HepG2 (cell line): ENCODE data around the gene TOB2. TPM values are rescaled to one million over a fixed set of nuclear protein-coding genes. Genes with fewer than 3 reads are reported as not detected.

Experiments used
- EEA1 ChIP-seq: sonication (generic); formaldehyde crosslinking; IDR thresholded peaks from 2 replicates; pipeline ENCODE4 v1.5.1; 2020; ENCODE audit warnings: mild to moderate bottlenecking, missing genetic modification reagents, borderline replicate concordance
- FOSL2 ChIP-seq: sonication (generic); formaldehyde crosslinking; IDR thresholded peaks from 2 replicates; pipeline ENCODE4 v1.4.0; 2020; ENCODE audit warnings: missing genetic modification reagents
- FOXA3 ChIP-seq: IDR thresholded peaks from 2 replicates; pipeline ENCODE4 v1.6.1; 2016; ENCODE audit warnings: missing genetic modification reagents, missing compliant biosample characterization
- HNRNPH1 ChIP-seq: fragments of 200-400 bp; formaldehyde crosslinking; optimal IDR thresholded peaks from 2 replicates; pipeline ENCODE3; 2017; ENCODE audit warnings: mild to moderate bottlenecking, low read depth, low read length
- NAIF1 ChIP-seq: sonication (generic); formaldehyde crosslinking; IDR thresholded peaks from 2 replicates; pipeline ENCODE4 v1.5.0; 2020; ENCODE audit warnings: mild to moderate bottlenecking, missing genetic modification reagents, borderline replicate concordance
- PHF20 ChIP-seq: sonication (generic); formaldehyde crosslinking; IDR thresholded peaks from 2 replicates; pipeline ENCODE4 v1.5.0; 2020; ENCODE audit warnings: mild to moderate bottlenecking, missing genetic modification reagents
- RBM22 ChIP-seq: fragments of 200-400 bp; formaldehyde crosslinking; optimal IDR thresholded peaks from 2 replicates; pipeline ENCODE3; 2017; ENCODE audit warnings: mild to moderate bottlenecking, low read length, moderate library complexity
- SRSF1 ChIP-seq: fragments of 200-400 bp; formaldehyde crosslinking; optimal IDR thresholded peaks from 2 replicates; pipeline ENCODE3; 2017; ENCODE audit warnings: mild to moderate bottlenecking, low read depth, low read length, moderate library complexity
- SRSF4 ChIP-seq: fragments of 200-400 bp; formaldehyde crosslinking; IDR thresholded peaks from one replicate; pipeline ENCODE4 v1.6.1; 2018; ENCODE audit warnings: mild to moderate bottlenecking, low read depth, low read length, moderate library complexity; ENCODE audit not compliant: poor library complexity, severe bottlenecking
- ZBTB46 ChIP-seq: sonication (generic); formaldehyde crosslinking; IDR thresholded peaks from 2 replicates; pipeline ENCODE4 v1.4.0; 2020; ENCODE audit warnings: mild to moderate bottlenecking, missing genetic modification reagents, borderline replicate concordance
- ZFYVE20 ChIP-seq: sonication (generic); formaldehyde crosslinking; IDR thresholded peaks from 2 replicates; pipeline ENCODE4 v1.8.0; 2023; ENCODE audit warnings: low read depth, mild to moderate bottlenecking, moderate library complexity, missing genetic modification reagents, borderline replicate concordance
- ZNF780A ChIP-seq: sonication (generic); formaldehyde crosslinking; IDR thresholded peaks from 2 replicates; pipeline ENCODE4 v1.8.0; 2022; ENCODE audit warnings: mild to moderate bottlenecking, missing genetic modification reagents, moderate library complexity
- polyA plus RNA-seq, 8 experiments: library from polyadenylated mRNA; depleted of rRNA in 3 of 8; stranded (reverse) in 7 of 8; unstranded in 1 of 8; fragments of >200 nt; fragmentation: Illumina TruSeq in 4 of 8; extraction: Trizol in 4 of 8; gene quantifications; 2 replicates each; pipeline versions ENCODE4 v1.2.1 to v1.2.3, GENCODE V29; 2011 to 2016; ENCODE audit warnings: low read depth in 4 of 8, missing spikeins in 1 of 8, mixed read lengths in 1 of 8; ENCODE audit not compliant: insufficient read depth in 1 of 8
- total RNA-seq, 5 experiments: library from RNA; depleted of rRNA; stranded (reverse); fragments of >200 nt; fragmentation: Illumina TruSeq; extraction: Trizol; gene quantifications; 2 replicates each; pipeline ENCODE4 v1.2.3, GENCODE V29; 2016; ENCODE audit warnings: low read depth in 1 of 5
- TF ChIP-seq, protein P1 (sequence below): sonication (generic); formaldehyde crosslinking; IDR thresholded peaks from 2 replicates; pipeline ENCODE4 v1.5.0; 2020; ENCODE audit warnings: missing genetic modification reagents, mild to moderate bottlenecking, borderline replicate concordance
- TF ChIP-seq, protein P2 (sequence below): sonication (generic); formaldehyde crosslinking; IDR thresholded peaks from 2 replicates; pipeline ENCODE4 v1.4.0; 2020; ENCODE audit warnings: mild to moderate bottlenecking, missing genetic modification reagents
- TF ChIP-seq, protein P3 (sequence below): sonication (generic); formaldehyde crosslinking; IDR thresholded peaks from 2 replicates; pipeline ENCODE4 v1.8.1; 2022; ENCODE audit warnings: mild to moderate bottlenecking, missing genetic modification reagents
- TF ChIP-seq, protein P4 (sequence below): sonication (generic); formaldehyde crosslinking; IDR thresholded peaks from 2 replicates; pipeline ENCODE4 v1.5.0; 2020; ENCODE audit warnings: mild to moderate bottlenecking, low read depth, missing genetic modification reagents, borderline replicate concordance

TOB2 gene
- total and polyA plus RNA-seq, 2 of the 13 experiments (the other 11 are each of a cell fraction or from before 2014, with no cell fraction given), result 12.2 to 13.7 TPM

DNA sequence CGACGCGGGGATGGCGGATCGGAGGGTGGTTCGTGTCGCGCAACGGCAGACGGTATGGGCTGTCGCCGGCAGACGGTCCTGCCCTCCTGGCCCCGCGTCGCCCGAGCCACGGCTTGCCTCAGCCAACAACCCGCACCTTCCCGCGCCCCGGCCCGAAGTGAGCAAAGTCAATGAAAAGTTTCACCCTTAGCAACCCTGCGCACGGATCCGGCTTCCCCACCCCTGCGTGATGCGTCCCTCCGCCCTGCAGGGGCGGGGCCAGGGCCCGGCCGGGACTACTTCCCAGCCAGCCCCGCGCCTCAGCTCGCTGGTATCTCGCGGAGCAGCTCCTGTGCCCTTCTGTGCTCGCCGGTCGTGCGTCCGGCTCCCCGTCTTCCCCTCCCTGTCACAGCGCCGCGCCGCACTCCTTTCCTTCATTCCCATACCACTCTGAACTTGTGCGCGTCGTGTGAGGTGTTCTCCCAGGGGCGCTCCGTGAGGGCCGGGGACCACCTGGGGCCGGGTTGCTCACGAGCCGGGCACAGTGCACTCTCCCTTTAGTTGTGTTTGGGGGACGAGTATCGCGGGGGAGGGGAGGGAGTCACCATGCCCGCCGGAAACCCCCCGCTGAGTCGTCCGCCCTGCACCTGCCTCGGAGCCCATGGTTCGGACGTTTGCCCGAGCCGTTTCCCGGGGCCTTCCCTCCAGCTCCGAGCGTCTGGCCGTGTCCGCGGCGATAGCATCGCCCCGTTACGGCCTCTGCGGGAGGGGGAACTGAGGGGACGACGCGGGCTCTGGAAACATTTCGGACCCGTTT is at the start of gene TOB2 (continued):
- TF ChIP-seq HNRNPH1 (peak; percentile 99), ZBTB46 (CRISPR knock-in tag) (peak; percentile 87; the same call in 1 of the 2 replicates), FOSL2 (CRISPR knock-in tag) (peak; percentile 80), EEA1 (CRISPR knock-in tag) (peak; percentile 94), SRSF1 (peak; percentile 85), FOXA3 (CRISPR knock-in tag) (peak; percentile 86), PHF20 (CRISPR knock-in tag) (no peak; the same call in 1 of the 2 replicates), ZNF780A (CRISPR knock-in tag) (peak; percentile 97), SRSF4 (no peak), RBM22 (peak; percentile 96), ZFYVE20 (CRISPR knock-in tag) (peak; percentile 50; the same call in 1 of the 2 replicates), NAIF1 (CRISPR knock-in tag) (peak; percentile 88; the same call in 1 of the 2 replicates)
- TF ChIP-seq, protein P1, sequence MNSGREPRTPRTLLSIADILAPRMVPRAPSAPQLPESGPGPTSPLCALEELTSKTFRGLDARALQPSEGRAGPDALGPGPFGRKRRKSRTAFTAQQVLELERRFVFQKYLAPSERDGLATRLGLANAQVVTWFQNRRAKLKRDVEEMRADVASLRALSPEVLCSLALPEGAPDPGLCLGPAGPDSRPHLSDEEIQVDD (CRISPR knock-in tag), result peak; percentile 86
- TF ChIP-seq, protein P2, sequence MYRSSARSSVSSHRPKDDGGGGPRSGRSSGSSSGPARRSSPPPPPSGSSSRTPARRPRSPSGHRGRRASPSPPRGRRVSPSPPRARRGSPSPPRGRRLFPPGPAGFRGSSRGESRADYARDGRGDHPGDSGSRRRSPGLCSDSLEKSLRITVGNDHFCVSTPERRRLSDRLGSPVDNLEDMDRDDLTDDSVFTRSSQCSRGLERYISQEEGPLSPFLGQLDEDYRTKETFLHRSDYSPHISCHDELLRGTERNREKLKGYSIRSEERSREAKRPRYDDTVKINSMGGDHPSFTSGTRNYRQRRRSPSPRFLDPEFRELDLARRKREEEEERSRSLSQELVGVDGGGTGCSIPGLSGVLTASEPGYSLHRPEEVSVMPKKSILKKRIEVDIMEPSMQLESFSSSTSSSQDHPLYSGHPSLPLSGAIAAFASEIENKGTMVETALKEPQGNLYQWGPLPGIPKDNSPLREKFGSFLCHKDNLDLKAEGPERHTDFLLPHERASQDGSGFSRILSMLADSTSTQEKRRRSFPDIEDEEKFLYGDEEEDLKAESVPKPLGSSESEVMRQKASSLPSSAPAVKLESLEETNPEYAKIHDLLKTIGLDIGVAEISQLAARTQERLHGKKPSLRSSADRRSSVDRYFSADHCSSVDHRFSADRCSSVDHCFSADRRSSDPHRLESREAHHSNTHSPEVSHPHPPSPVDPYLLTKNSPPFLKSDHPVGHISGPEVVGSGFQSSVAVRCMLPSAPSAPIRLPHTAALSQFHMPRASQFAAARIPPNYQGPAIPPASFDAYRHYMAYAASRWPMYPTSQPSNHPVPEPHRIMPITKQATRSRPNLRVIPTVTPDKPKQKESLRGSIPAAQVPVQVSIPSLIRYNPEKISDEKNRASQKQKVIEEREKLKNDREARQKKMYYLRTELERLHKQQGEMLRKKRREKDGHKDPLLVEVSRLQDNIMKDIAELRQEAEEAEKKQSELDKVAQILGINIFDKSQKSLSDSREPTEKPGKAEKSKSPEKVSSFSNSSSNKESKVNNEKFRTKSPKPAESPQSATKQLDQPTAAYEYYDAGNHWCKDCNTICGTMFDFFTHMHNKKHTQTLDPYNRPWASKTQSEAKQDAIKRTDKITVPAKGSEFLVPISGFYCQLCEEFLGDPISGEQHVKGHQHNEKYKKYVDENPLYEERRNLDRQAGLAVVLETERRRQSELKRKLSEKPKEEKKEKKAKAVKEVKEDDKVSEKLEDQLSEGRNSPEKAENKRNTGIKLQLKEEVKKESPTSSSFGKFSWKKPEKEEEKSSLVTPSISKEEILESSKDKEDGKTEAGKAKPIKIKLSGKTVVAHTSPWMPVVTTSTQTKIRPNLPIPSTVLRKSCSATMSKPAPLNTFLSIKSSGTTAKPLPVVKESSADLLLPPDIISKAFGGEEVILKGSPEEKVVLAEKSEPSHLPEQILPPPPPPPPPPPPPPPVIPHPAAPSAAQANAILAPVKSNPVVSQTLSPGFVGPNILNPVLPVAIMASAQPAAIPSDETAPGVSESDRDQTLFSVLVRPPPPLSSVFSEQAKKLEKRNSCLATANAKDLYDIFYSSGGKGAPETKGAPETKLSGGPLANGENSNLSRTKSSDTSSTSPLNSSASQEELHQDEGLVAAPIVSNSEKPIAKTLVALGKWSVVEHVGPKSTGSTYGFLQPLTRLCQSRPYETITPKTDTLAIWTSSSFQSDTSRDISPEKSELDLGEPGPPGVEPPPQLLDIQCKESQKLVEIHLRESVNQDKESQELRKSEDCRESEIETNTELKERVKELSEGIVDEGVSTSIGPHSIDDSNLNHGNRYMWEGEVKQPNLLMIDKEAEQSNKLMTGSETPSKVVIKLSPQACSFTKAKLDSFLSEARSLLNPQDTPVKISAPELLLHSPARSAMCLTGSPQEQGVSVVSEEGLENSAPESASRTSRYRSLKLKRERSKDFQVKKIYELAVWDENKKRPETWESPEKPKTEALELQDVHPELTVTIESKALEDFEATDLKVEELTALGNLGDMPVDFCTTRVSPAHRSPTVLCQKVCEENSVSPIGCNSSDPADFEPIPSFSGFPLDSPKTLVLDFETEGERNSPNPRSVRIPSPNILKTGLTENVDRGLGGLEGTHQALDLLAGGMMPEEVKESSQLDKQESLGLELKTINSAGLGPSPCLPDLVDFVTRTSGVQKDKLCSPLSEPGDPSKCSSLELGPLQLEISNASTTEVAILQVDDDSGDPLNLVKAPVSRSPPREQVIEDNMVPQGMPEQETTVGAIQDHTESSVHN (CRISPR knock-in tag), result peak; percentile 87
- TF ChIP-seq, protein P3, sequence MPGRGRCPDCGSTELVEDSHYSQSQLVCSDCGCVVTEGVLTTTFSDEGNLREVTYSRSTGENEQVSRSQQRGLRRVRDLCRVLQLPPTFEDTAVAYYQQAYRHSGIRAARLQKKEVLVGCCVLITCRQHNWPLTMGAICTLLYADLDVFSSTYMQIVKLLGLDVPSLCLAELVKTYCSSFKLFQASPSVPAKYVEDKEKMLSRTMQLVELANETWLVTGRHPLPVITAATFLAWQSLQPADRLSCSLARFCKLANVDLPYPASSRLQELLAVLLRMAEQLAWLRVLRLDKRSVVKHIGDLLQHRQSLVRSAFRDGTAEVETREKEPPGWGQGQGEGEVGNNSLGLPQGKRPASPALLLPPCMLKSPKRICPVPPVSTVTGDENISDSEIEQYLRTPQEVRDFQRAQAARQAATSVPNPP, result peak; percentile 88; the same call in 1 of the 2 replicates
- TF ChIP-seq, protein P4, sequence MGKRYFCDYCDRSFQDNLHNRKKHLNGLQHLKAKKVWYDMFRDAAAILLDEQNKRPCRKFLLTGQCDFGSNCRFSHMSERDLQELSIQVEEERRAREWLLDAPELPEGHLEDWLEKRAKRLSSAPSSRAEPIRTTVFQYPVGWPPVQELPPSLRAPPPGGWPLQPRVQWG, result no peak
